Measurements from ENCODE around the gene ZNF418.

ZNF418 gene

GRCh38 chr19:57888107-57888559 is 47.1 kb downstream of the ZNF418 start:
- no peak; the same call in 1 of the 2 replicates for TF ChIP-seq CTCF (IDR thresholded peaks at IDR 0.05)

- peak; percentile 26; the same call in 1 of the 2 replicates for TF ChIP-seq CTCF (IDR thresholded peaks at IDR 0.05)
These were observed 47.8 kb downstream of the ZNF418 start for GRCh38 chr19:57887195-57887941.

GRCh38 chr19:57886046-57886445 is 49.2 kb downstream of the ZNF418 start:
- TF ChIP-seq CTCF (IDR thresholded peaks at IDR 0.05), result no peak

GRCh38 chr19:57872450-57872849 is 62.8 kb downstream of the ZNF418 start:
- no peak for TF ChIP-seq CTCF (IDR thresholded peaks at IDR 0.05)

Measured in LNCAP (cell line).